ENCODE measurements around the gene MDFIC.

MDFIC gene

DNA sequence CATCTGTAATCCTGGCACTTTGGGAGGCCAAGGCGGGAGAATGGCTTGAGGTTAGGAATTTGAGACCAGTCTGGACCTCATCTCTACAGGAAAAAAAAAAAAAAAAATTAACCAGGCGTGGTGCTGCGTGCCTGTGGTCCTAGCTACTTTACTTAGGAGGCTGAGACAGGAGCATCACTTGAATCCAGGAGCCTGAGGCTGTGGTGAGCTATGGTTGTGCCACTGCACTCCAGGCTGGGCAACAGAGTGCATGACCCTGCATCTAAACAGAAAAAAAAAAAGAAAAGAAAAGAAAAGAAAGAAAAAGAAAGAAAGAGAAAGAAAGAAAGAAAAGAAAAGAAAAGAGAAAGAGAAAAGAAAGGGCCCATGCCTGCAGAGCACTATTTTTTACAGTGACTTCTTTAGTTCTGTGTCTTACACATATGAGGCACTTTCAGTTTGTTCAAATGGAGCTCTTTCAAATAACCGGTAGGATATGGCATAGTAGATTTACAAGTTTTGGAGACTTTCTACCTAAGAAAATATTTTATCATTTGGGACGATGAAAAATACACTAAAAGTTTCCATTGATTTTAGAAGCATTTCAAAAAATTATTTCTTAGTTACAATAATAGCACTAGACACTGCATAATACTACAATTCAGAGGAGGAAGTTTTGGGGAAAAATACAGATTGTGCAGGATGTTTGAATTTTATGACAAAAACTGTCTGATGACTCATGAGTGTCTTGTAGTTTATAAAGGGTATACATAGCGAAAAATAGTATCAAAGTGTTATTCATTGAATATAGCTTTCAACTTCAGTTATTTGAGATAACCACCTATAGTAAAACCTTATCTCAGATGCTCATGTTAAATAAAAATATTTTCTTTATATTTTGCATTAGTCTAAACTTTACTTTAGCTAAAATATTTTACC lies 75.9 kb downstream of the MDFIC start:
- no peak overlapping the region for H3K4me3 ChIP-seq (ENCODE audit: low read depth, low read length)
- TF ChIP-seq, protein P1, sequence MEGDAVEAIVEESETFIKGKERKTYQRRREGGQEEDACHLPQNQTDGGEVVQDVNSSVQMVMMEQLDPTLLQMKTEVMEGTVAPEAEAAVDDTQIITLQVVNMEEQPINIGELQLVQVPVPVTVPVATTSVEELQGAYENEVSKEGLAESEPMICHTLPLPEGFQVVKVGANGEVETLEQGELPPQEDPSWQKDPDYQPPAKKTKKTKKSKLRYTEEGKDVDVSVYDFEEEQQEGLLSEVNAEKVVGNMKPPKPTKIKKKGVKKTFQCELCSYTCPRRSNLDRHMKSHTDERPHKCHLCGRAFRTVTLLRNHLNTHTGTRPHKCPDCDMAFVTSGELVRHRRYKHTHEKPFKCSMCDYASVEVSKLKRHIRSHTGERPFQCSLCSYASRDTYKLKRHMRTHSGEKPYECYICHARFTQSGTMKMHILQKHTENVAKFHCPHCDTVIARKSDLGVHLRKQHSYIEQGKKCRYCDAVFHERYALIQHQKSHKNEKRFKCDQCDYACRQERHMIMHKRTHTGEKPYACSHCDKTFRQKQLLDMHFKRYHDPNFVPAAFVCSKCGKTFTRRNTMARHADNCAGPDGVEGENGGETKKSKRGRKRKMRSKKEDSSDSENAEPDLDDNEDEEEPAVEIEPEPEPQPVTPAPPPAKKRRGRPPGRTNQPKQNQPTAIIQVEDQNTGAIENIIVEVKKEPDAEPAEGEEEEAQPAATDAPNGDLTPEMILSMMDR (conservative IDR thresholded peaks at IDR 0.05; ENCODE audit: low read depth, low read length), result no peak
- no peak for DNase-seq (ENCODE audit: low read depth)

DNA sequence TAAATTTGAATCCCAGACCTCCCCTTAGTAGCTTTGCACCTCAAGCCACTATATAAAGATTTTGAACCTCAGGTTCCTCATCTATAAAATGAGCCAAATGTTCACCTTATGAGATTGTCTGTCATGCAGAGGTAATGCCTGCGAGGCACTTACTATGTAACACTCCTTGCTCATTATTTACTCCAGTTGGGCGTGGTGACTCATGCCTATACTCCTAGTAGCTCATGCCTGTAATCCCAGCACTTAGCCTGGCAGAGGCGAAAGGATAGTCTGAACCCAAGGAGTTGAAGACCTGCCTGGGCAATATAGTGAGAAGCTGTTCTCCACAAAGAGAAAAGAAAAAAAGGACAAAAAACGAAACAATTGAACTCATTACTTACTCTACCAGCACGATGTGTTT lies 82.2 kb downstream of the MDFIC start:
- no peak for DNase-seq (ENCODE audit: low read depth)
- TF ChIP-seq, protein P1 (conservative IDR thresholded peaks at IDR 0.05; ENCODE audit: low read depth, low read length), result no peak

DNA sequence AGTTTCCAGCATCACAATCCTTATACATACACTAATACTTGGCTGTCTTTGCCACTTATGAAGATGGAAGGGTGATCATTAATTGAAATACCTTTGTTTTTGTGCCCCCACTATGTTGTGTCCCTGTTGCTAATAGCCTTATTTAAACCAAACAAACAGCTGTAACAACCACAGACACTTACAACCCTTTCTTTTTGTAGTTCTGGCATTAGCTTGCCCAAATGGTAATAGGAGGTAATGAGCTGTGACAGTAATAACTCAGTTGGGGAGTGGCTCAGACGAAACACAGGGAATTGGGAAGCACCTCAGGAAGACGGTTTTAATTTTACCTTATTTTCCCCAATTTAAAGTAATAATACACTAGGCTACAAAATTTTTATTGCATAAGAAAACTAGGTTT lies 83.4 kb downstream of the MDFIC start:
- TF ChIP-seq, protein P1 (conservative IDR thresholded peaks at IDR 0.05; ENCODE audit: low read depth, low read length), result no peak
- H3K4me3 ChIP-seq (ENCODE audit: low read depth, low read length), result no peak overlapping the region
- no peak for DNase-seq (ENCODE audit: low read depth)

More for the DNA sequence above, 82.2 kb downstream of the MDFIC start:
- no peak overlapping the region for H3K4me3 ChIP-seq (ENCODE audit: low read depth, low read length)

DNA sequence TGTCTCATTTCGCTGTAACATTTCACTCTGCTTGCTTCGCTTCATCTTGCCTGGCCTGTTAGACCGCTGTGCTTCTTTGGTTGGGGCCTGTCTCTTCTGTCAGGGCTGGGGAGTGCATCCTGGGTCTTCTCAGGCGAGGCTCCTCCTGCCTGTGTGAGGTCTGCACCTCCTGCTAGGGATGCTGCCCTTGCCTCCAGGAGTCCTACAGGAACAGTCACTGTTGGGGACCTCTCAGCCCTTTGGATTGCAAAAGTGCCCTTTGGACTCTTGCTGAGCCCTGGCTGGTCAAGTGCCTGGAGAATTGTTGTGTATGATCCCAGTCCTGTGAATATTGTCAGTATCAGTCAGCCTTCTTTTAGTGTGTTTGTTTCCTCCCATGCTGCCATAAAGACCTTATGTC lies 84.1 kb downstream of the MDFIC start:
- DNase-seq (ENCODE audit: low read depth), result peak; percentile 47
- no peak overlapping the region for H3K4me3 ChIP-seq (ENCODE audit: low read depth, low read length)
- TF ChIP-seq, protein P1 (conservative IDR thresholded peaks at IDR 0.05; ENCODE audit: low read depth, low read length), result no peak

DNA sequence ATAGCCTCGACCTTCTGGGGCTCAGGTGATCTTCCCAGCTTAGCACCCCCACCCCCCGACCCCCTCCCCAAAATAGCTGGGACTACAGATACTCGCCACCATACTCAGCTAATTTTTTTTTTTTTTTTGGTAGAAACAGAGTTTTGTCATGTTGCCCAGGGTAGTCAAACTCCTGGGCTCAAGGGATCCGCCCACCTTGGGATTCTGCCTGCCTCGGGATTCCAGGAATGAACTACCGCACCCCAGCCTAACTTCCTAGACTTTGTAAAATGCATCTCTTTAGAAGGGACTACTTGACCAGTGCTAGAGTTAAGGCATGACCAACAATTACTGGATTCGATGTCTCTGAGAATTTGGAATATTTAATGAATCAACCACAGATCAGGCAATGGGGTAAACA lies 85.9 kb downstream of the MDFIC start:
- TF ChIP-seq, protein P1 (conservative IDR thresholded peaks at IDR 0.05; ENCODE audit: low read depth, low read length), result no peak
- no peak for DNase-seq (ENCODE audit: low read depth)
- no peak overlapping the region for H3K4me3 ChIP-seq (ENCODE audit: low read depth, low read length)

DNA sequence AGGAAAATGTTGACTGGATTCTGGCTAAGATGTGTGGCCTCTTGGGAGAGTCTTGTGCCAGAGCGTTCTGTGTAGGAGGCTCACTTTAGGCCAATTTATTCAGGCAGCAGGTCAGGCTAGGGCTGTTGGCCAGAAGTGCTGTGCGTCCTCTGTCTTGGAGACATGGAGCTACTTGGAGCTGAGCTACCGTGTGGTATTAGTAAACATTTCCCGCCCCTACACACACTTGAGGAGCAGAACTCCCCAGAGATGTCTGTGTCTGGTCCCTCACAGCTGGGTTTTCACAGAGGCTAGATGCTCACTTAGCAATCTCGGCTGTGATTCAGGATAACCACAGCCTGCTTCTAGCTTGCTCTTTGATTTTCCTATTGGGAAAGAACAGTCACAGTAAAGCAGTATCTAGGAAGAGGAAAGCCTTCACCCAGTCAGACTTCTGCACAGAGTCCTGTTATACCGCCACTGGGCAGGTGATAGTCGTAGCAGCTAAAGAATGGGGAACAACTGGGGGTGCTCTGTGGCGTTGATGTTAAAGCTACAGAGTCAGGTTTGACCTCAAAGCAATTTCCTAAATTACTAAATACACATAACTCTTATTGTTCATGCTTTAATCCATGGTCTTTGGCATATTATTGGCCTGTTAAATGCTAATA lies 86.7 kb downstream of the MDFIC start:
- no peak overlapping the region for H3K4me3 ChIP-seq (ENCODE audit: low read depth, low read length)
- TF ChIP-seq, protein P1 (conservative IDR thresholded peaks at IDR 0.05; ENCODE audit: low read depth, low read length), result no peak
- DNase-seq (ENCODE audit: low read depth), result peak; percentile 87
